Measurements from ENCODE around the gene FHAD1.

FHAD1 gene

GRCh38 chr1:15345705-15346345, 98.8 kb downstream of the FHAD1 start:
- no peak for DNase-seq (ENCODE audit: low spot score)

DNA sequence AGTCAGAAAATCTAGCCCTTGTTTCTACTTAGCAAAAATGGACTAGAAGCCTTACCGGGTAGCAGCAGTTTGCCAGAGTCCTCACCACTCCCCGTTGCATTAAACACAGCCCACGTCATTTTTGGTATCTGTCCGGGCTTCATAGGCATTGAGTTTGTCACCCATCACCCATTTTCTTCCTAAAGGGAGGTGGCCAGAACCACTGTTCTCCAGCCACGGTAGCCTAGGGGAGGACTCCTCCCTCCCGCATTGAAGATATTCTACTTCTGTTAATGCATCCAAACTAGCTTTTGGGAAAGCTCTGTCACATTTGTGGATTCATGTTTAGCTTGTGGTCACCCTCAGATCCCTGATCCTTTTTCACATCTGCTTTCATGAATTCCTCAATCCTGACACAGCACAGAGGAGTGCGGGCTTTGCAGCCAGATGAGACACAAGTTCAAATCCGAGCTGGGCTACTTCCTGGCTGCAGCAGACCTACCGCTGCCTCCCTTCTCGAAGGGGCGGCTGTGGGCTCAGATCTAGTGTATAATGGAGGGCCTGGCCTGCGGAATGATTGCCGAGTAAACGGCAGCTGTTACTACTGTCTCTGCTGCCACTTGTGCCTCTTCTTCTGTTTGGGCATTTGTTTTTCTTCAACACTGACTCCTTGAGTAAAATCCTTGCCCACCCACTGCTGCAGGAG, 99.5 kb downstream of the FHAD1 start:
- no peak for DNase-seq (ENCODE audit: low spot score)

DNA sequence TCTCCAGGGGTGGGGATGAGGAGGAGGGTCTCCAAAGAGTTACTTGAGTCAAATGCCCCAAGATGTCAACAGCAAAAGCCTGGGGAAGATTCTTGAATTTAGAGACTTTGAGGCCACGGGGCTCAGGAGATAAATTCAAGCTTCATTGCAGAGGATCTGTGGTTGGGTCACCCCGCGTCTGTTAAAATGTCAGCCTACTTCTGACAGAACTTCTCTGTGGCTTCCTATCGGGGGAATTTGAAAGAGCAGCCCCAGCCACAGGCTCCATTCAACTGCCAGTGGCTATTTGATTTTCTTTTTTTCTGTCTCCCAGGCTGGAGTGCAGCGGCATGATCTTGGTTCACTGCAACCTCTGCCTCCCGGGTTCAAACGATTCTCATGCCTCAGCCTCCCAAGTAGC, 100.2 kb downstream of the FHAD1 start:
- no peak for DNase-seq (ENCODE audit: low spot score)

DNA sequence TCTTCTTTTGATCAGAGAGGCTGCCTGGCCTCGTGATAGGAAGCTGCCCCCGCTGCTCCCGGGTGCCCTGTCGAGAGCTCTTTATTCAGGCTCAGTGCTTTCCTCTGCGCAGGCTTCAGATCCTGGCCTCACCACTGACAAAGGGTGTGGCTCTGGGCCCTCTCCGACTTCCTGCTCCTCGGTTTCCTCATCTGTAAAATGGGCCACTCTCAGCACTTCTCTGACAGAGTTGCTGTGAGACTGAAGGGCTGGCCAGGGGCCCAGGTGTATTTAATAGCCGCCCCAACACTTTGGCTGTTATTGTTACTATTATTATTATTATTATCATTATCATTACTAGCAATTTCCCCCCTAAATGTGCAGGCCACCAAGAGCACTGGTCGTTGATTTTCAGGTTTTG, 101.6 kb downstream of the FHAD1 start:
- DNase-seq (ENCODE audit: low spot score): no peak

- no peak for DNase-seq (ENCODE audit: low spot score)
Measured at GRCh38 chr1:15349133-15349532, 102.1 kb downstream of the FHAD1 start.

DNA sequence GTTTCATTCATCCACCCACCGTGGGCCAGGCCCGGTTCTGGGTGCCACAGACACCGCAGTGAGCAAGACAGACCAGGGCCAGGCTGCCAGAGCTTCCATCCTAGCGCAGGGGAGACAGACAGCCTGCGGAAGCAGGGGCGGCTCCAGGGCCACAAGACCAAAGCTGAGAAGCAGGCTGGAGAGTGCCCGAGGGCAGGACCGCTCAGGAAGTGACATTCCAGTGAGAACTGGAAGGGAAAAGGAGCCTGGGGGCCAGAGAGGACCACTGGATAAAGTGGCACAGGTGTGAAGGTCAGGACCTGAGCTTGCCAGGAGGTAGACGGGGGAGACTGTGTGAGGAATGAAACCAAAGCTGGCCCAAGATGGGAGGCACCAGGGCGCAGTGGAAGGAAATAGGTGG, 103.1 kb downstream of the FHAD1 start:
- DNase-seq (ENCODE audit: low spot score): no peak

- DNase-seq (ENCODE audit: low spot score): no peak
Measured at GRCh38 chr1:15350551-15351200, 103.7 kb downstream of the FHAD1 start.

GRCh38 chr1:15351310-15351709, 104.3 kb downstream of the FHAD1 start:
- no peak for DNase-seq (ENCODE audit: low spot score)

DNA sequence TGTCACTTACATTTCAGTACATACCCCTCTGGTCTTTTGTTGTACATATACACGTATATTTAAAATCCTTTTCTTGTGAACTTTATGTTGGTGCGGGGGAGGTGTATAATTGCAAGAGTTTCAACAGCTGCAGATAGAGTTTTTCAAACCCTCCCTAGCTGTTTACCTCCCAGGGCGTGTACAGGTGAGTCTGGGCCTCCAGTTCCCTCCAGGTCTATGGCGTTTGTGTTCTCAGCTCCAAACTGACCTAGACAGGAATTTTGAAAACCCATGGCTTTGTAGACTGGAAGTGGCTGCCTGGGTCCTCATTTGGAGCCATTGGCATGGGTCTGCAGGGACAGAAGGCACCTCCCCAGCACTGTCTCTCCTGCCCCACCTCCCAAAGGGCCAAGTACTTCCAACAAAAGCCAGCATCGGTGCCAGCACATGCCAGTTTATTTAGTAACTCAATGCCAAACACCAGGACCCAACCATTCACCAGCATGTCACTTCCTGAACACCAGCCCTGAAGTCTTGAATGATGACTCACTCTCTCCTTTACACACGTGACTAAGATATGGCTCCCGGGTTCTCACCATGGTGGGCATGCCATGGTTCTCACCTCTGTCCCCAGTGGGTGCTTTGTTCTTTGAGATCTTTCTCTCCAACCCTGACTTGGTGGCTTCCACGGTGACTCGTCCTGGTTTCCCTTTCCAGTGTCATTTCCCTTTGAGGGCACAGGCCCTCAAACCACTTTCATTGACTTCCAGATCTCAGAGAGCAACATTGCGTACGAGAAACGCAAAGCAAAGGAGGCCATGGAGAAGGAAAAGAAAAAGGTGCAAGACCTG, 105.3 kb downstream of the FHAD1 start:
- DNase-seq (ENCODE audit: low spot score): peak; percentile 84

- no peak for DNase-seq (ENCODE audit: low spot score)
Measured at GRCh38 chr1:15353839-15354579, 107.0 kb downstream of the FHAD1 start.

DNA sequence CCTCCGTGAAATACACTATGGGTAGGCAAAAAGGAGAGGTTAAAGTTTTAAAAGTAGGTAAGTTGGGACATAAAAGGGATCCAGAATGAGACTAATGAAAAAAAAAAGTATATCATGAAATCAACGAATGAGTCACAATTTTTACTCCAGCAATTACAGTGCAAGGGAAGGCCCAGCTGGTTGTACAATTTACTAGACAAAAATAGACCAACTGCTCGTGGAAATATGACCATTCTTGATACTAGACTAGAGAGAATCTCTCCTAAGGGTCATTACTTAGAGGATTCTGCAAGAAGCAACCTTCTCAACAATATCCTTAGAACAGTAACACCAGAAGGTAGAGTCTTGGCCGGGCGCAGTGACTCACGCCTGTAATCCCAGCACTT, 107.5 kb downstream of the FHAD1 start:
- peak; percentile 33 for DNase-seq (ENCODE audit: low spot score)

- DNase-seq (ENCODE audit: low spot score): peak; percentile 51
Measured at GRCh38 chr1:15355968-15356625, 109.1 kb downstream of the FHAD1 start.

- no peak for DNase-seq (ENCODE audit: low spot score)
Measured at GRCh38 chr1:15357612-15358207, 110.7 kb downstream of the FHAD1 start.

- no peak for DNase-seq (ENCODE audit: low spot score)
Measured at GRCh38 chr1:15358565-15359133, 111.6 kb downstream of the FHAD1 start.

DNA sequence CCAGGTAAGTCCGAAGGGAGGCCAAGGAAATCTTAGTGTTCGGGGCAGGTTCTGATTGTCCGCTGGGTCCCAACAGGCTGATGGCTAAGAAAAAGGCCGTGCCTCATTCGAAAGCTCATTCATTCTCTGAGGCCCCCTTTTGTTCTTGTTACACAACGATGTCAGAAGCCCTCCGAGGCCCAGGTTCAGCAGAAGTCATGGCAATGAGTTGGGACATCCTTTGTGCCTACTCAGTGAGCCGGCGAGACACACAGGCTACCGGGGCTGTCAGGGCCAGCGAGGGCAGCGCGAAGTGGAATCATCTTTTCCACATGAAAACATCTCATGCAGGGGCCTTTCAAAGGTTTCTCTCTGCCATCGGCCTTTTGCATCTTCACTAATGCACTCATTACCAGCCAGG, 113.7 kb downstream of the FHAD1 start:
- no peak for DNase-seq (ENCODE audit: low spot score)

DNA sequence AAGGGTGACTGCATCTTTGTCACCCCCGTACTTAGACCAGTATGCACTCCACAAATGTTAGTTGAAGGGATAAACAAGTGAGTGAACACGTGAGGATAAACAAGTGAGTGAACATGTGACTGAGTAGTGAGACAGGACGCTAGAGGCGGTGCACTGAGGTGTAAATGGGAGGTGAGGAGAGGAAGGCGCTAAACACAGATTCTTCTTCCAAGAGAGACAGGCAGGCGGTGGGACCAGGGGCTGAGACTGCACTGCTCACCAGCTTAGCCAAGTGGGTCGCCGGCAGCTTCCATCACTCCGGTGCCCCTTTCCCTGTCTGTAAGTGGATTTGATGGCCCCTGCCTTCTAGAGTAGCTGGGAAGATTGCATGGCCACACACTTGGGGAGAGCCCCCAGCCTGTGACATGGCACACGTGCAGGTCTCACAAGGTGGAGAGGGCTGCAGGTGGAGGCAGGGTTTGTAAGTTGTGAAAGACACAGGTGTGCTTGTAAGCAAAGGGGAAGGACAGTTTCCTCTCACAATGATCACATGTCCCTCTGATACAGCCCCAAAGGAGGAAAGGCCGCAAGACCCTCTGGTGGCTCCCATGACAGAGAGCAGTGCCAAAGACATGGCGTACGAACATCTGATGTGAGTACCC, 115.2 kb downstream of the FHAD1 start:
- DNase-seq (ENCODE audit: low spot score): no peak

DNA sequence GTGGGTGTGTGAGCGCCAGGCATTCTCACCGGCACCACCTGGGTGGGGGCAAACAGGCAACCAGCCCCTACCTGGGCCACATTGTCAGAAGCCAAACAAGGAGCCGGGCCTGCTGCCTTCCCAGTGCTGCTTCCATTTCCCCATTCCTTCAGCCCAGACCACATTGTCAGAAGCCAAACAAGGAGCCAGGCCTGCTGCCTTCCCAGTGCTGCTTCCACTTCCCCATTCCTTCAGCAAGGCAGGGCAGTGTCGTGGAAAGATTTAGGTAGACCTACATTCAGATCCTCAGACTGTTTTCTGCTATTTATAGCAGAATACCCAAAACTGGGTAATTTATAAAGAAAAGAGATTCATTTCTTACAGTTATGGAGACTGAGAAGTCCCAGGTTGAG, 115.7 kb downstream of the FHAD1 start:
- DNase-seq (ENCODE audit: low spot score): no peak

DNA sequence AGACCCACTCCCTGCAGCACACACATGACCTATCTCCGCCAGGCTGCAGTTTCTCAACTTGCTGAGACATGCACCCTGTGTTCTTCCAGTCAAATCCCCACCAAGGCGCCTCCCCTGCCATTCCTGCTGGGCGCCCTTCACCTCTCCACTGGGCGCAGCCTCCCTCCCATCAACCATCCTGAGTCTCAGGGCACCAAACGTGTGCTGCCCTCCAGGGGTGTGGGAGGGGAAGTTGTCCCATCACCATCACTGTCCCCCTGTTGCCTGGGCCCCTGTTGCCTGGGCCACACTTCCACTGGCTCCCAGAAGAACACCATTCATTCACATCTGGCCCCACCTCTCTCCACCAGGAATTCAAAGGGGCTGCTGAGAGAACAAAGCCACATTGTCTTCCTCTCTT, 117.7 kb downstream of the FHAD1 start:
- no peak for DNase-seq (ENCODE audit: low spot score)

DNA sequence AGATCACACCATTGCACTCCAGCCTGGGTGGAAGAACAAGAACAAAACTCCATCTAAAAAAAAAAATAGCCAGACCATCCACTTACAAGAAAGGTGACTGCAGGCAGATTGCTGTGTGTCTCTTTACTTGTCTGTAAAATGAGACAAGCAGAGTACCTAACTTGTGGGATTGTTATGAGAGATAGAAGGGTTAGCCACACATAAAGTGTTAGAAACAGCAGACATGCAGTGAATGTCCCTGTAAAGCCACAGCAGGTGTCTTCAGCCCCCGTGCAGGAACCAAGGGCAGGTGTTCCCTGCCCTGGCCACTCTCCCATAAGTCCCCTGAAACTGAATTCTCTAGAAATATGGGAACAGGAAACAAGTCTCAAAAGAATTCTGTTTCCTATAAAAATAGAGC, 121.9 kb downstream of the FHAD1 start:
- DNase-seq (ENCODE audit: low spot score): no peak

GRCh38 chr1:15370268-15370667, 123.2 kb downstream of the FHAD1 start:
- DNase-seq (ENCODE audit: low spot score): no peak

All from AG08395 (cell line).